GM23248 (cell line): Measurements from ENCODE around the gene JAK3. TPM values are rescaled to one million over a fixed set of nuclear protein-coding genes. Genes with fewer than 3 reads are reported as not detected.

Experiments used
- DNase-seq: peaks from one replicate; pipeline ENCODE4 v3.0.0-alpha.2; 2015
- H2AFZ ChIP-seq: fragments of 200-600 bp; sonication (generic); 2 replicates; pipeline ENCODE4 v1.6.1; 2016; ENCODE audit warnings: antibody characterized with exemption
- H3F3A ChIP-seq: fragments of 200-600 bp; sonication (generic); 2 replicates; pipeline ENCODE4 v1.6.1; 2016; ENCODE audit warnings: mild to moderate bottlenecking, antibody characterized with exemption, mixed run types; ENCODE audit not compliant: insufficient read depth
- H3K27ac ChIP-seq: fragments of 200-600 bp; sonication (generic); 2 replicates; pipeline ENCODE4 v1.5.1; 2016; ENCODE audit warnings: mild to moderate bottlenecking
- H3K27me3 ChIP-seq: fragments of 200-600 bp; sonication (generic); replicated peaks from 2 replicates; pipeline ENCODE4 v1.6.1; 2016; ENCODE audit warnings: mild to moderate bottlenecking; ENCODE audit not compliant: insufficient read depth
- H3K36me3 ChIP-seq: fragments of 200-600 bp; sonication (generic); 2 replicates; pipeline ENCODE4 v1.6.1; 2016; ENCODE audit warnings: low read depth, mild to moderate bottlenecking
- H3K4me1 ChIP-seq: fragments of 200-600 bp; sonication (generic); 2 replicates; pipeline ENCODE4 v1.6.1; 2016; ENCODE audit warnings: mild to moderate bottlenecking; ENCODE audit not compliant: insufficient read depth
- H3K4me2 ChIP-seq: fragments of 200-600 bp; sonication (generic); one replicate; pipeline ENCODE4 v1.6.1; 2016; ENCODE audit warnings: mild to moderate bottlenecking; ENCODE audit not compliant: unreplicated experiment
- H3K4me3 ChIP-seq: fragments of 200-600 bp; sonication (generic); 2 replicates; pipeline ENCODE4 v1.5.1; 2016; ENCODE audit warnings: mild to moderate bottlenecking
- H3K79me2 ChIP-seq: fragments of 200-600 bp; sonication (generic); 2 replicates; pipeline ENCODE4 v1.6.1; 2016; ENCODE audit warnings: mild to moderate bottlenecking; ENCODE audit not compliant: insufficient read depth
- H3K9ac ChIP-seq: fragments of 200-600 bp; sonication (generic); 2 replicates; pipeline ENCODE4 v1.6.1; 2016; ENCODE audit warnings: mild to moderate bottlenecking
- H3K9me2 ChIP-seq: fragments of 200-600 bp; sonication (generic); 2 replicates; pipeline ENCODE4 v1.6.1; 2016; ENCODE audit warnings: mixed run types, mild to moderate bottlenecking, moderate library complexity; ENCODE audit not compliant: insufficient read depth
- H3K9me3 ChIP-seq: fragments of 200-600 bp; sonication (generic); one replicate; pipeline ENCODE4 v1.6.1; 2017; ENCODE audit warnings: low read depth
- H4K20me1 ChIP-seq: fragments of 200-600 bp; sonication (generic); 2 replicates; pipeline ENCODE4 v1.6.0; 2016; ENCODE audit not compliant: insufficient read depth
- EZH2 ChIP-seq: fragments of 200-600 bp; sonication (generic); IDR thresholded peaks from 2 replicates; pipeline ENCODE4 v1.6.1; 2018; ENCODE audit warnings: antibody characterized with exemption, mild to moderate bottlenecking; ENCODE audit not compliant: insufficient read depth, poor library complexity, severe bottlenecking
- EZH2phosphoT487 ChIP-seq: fragments of 200-600 bp; sonication (generic); IDR thresholded peaks from 2 replicates; pipeline ENCODE4 v1.6.1; 2018; ENCODE audit warnings: antibody characterized with exemption, moderate library complexity, mild to moderate bottlenecking, low read depth; ENCODE audit not compliant: insufficient read depth
- WGBS, 2 experiments: methylation state at CpG; one replicate each; pipeline ENCODE4 v1.1.6; 2015 to 2017; ENCODE audit warnings: low lambda C conversion rate in 2 of 2, low coverage in 1 of 2; ENCODE audit errors: missing lambda C conversion rate in 2 of 2; 5-methylcytosine and 5-hydroxymethylcytosine counted together
- in situ Hi-C: fragments of 300-500 bp; cut with MboI; formaldehyde crosslinking; loops from 2 replicates; pipeline ENCODE4 v1.15.0; 2020
- polyA plus RNA-seq: library from polyadenylated mRNA; unstranded; fragments of >200 nt; fragmentation: Nextera tagmentation; extraction: Ambion mirVana; gene quantifications from 2 replicates; pipeline ENCODE4 v1.2.1, GENCODE V29; 2016
- total RNA-seq: library from RNA; depleted of rRNA; stranded (reverse); fragments of >200 nt; shearing (Covaris generic); gene quantifications from 2 replicates; pipeline ENCODE4 v1.2.3, GENCODE V29; 2014

Gene JAK3
- total and polyA plus RNA-seq, 2 experiments from 2014 or later = 5.0 to 5.9 TPM

GRCh38 chr19:17794412-17794730, 53.4 kb downstream of the JAK3 start:
- DNase-seq = no peak
- H3F3A ChIP-seq = no peaks in the 10 kb centered on the region
- H3K27ac ChIP-seq = no peak overlapping the region
- H3K9ac ChIP-seq = no peak overlapping the region
- H3K36me3 ChIP-seq = no peaks in the 10 kb centered on the region
- H3K4me1 ChIP-seq = no peaks in the 10 kb centered on the region
- peak overlapping the region; percentile 40; the same call in 1 of the 2 replicates for H3K4me3 ChIP-seq
- 35 to 36% methylated on average over 9 of the region's 9 CpGs for WGBS, 2 experiments
- H4K20me1 ChIP-seq = no peaks in the 10 kb centered on the region
- no peaks in the 10 kb centered on the region for H3K9me2 ChIP-seq
- H2AFZ ChIP-seq = no peak overlapping the region
- peaks cover 28% of the 10 kb centered on the region for H3K27me3 ChIP-seq
- H3K79me2 ChIP-seq = no peaks in the 10 kb centered on the region
- H3K9me3 ChIP-seq = no peaks in the 10 kb centered on the region
- no peak for TF ChIP-seq EZH2phosphoT487
- TF ChIP-seq EZH2 = no peak
- in situ Hi-C loops = no loop called here
- no peak overlapping the region for H3K4me2 ChIP-seq

- no peak overlapping the region for H2AFZ ChIP-seq
- DNase-seq = no peak
- H3K79me2 ChIP-seq = no peaks in the 10 kb centered on the region
- no peaks in the 10 kb centered on the region for H3K36me3 ChIP-seq
- no peaks in the 10 kb centered on the region for H3F3A ChIP-seq
- H3K27me3 ChIP-seq = peaks cover 18% of the 10 kb centered on the region
- WGBS, 2 experiments = 56 to 59% methylated on average over 6 of the region's 6 CpGs
- no peak overlapping the region for H3K4me3 ChIP-seq
- H3K4me1 ChIP-seq = no peaks in the 10 kb centered on the region
- H3K27ac ChIP-seq = no peak overlapping the region
- no peaks in the 10 kb centered on the region for H3K9me2 ChIP-seq
- H3K9ac ChIP-seq = no peak overlapping the region
- TF ChIP-seq EZH2phosphoT487 (no peak), EZH2 (no peak)
- in situ Hi-C loops = no loop called here
- no peak overlapping the region for H3K4me2 ChIP-seq
- no peaks in the 10 kb centered on the region for H3K9me3 ChIP-seq
- no peaks in the 10 kb centered on the region for H4K20me1 ChIP-seq
Measured at GRCh38 chr19:17790059-17790780, 57.6 kb downstream of the JAK3 start.

- WGBS, 2 experiments = 95 to 100% methylated on average over 2 of the region's 2 CpGs
- Histone ChIP-seq H3K4me1 (no peaks in the 10 kb centered on the region), H3K9ac (no peak overlapping the region), H3K27ac (no peak overlapping the region), H3K27me3 (peaks cover 3% of the 10 kb centered on the region; the same call in 1 of the 2 replicates), H3F3A (no peaks in the 10 kb centered on the region), H3K4me3 (no peak overlapping the region), H2AFZ (no peak overlapping the region), H4K20me1 (no peaks in the 10 kb centered on the region), H3K36me3 (no peaks in the 10 kb centered on the region), H3K9me2 (no peaks in the 10 kb centered on the region), H3K79me2 (no peaks in the 10 kb centered on the region), H3K4me2 (no peak overlapping the region), H3K9me3 (no peaks in the 10 kb centered on the region)
- in situ Hi-C loops = no loop called here
- TF ChIP-seq EZH2phosphoT487 = no peak
- no peak for TF ChIP-seq EZH2
- DNase-seq = no peak
Measured at GRCh38 chr19:17788632-17789031, 59.1 kb downstream of the JAK3 start.

GRCh38 chr19:17787274-17787913, 60.4 kb downstream of the JAK3 start:
- Histone ChIP-seq H3K9ac (no peak overlapping the region), H3K4me3 (no peak overlapping the region), H3K9me3 (no peaks in the 10 kb centered on the region), H3F3A (no peaks in the 10 kb centered on the region), H3K4me2 (no peak overlapping the region), H3K9me2 (no peaks in the 10 kb centered on the region), H3K27ac (no peak overlapping the region), H4K20me1 (no peaks in the 10 kb centered on the region), H3K79me2 (no peaks in the 10 kb centered on the region), H2AFZ (no peak overlapping the region), H3K27me3 (no peaks in the 10 kb centered on the region), H3K36me3 (no peaks in the 10 kb centered on the region), H3K4me1 (no peaks in the 10 kb centered on the region)
- no peak for TF ChIP-seq EZH2
- TF ChIP-seq EZH2phosphoT487 = no peak
- no peak for DNase-seq
- in situ Hi-C loops = no loop called here
- WGBS, 2 experiments = 81 to 84% methylated on average over 12 to 14 of the region's 14 CpGs
